PC-3 (cell line): ENCODE measurements around the gene MESP2. TPM values are rescaled to one million over a fixed set of nuclear protein-coding genes. Genes with fewer than 3 reads are reported as not detected.
A peak's percentile ranks its signal among the peaks of the same experiment; 100 is the strongest.

Experiments
- ATAC-seq: fragments of 200-7000 bp; cut with Tn5 transposase; 2 replicates; pipeline ENCODE4 v1.9.1; 2020; ENCODE audit warnings: mild to moderate bottlenecking, moderate library complexity
- BruUV-seq: library from RNA; stranded (reverse); fragments of 400-500 nt; replicated peaks from 2 replicates; lab custom pipeline; 2021; lab: Mats Ljungman, UMichigan
- CTCF ChIA-PET: fragments of 300-600 bp; sonication (Branson Sonifier 250); formaldehyde crosslinking; loops from one replicate; lab custom pipeline; 2022; ENCODE audit warnings: antibody characterized with exemption; lab: Charles Lee
- POLR2A ChIA-PET: fragments of 300-600 bp; sonication (Branson Sonifier 250); formaldehyde crosslinking; loops from one replicate; lab custom pipeline; 2022; ENCODE audit warnings: antibody characterized with exemption; ENCODE audit not compliant: unreplicated experiment; lab: Charles Lee
- DNase-seq: peaks from one replicate; pipeline ENCODE4 v3.0.0-alpha.2; 2015
- H2AFZ ChIP-seq: fragments of 300-600 bp; sonication (generic); 2 replicates; pipeline ENCODE4 v1.6.0; 2016; ENCODE audit warnings: antibody characterized with exemption, low read length
- H3F3A ChIP-seq: fragments of 300-600 bp; sonication (generic); one replicate; pipeline ENCODE4 v1.6.0; 2017; ENCODE audit warnings: antibody characterized with exemption, low read length, control low read depth, mild to moderate bottlenecking; ENCODE audit not compliant: unreplicated experiment
- H3K27ac ChIP-seq: fragments of 300-600 bp; sonication (generic); 2 replicates; pipeline ENCODE4 v1.5.1; 2016; ENCODE audit warnings: mild to moderate bottlenecking, low read length
- H3K27me3 ChIP-seq: fragments of 300-600 bp; sonication (generic); 2 replicates; pipeline ENCODE4 v1.6.1; 2016; ENCODE audit warnings: low read length, mixed read lengths
- H3K36me3 ChIP-seq: fragments of 300-600 bp; sonication (generic); 2 replicates; pipeline ENCODE4 v1.6.1; 2016; ENCODE audit warnings: low read depth, mixed run types, low read length, mixed read lengths
- H3K4me1 ChIP-seq: fragments of 300-600 bp; sonication (generic); 2 replicates; pipeline ENCODE4 v1.5.1; 2016; ENCODE audit warnings: low read length; ENCODE audit not compliant: insufficient read depth
- H3K4me2 ChIP-seq: fragments of 300-600 bp; sonication (generic); 2 replicates; pipeline ENCODE4 v1.6.0; 2016; ENCODE audit warnings: low read length
- H3K4me3 ChIP-seq: fragments of 300-600 bp; sonication (generic); 2 replicates; pipeline ENCODE4 v1.5.1; 2016; ENCODE audit warnings: mild to moderate bottlenecking, low read length, mixed read lengths
- H3K79me2 ChIP-seq: fragments of 300-600 bp; sonication (generic); 2 replicates; pipeline ENCODE4 v1.6.1; 2017; ENCODE audit warnings: low read length, mixed read lengths
- H3K9ac ChIP-seq: fragments of 300-600 bp; sonication (generic); 2 replicates; pipeline ENCODE4 v1.6.0; 2016; ENCODE audit warnings: mild to moderate bottlenecking, low read length
- H3K9me2 ChIP-seq: fragments of 300-600 bp; sonication (generic); replicated peaks from 2 replicates; pipeline ENCODE4 v1.6.1; 2016; ENCODE audit warnings: mixed run types, low read length, mixed read lengths
- H3K9me3 ChIP-seq: fragments of 300-600 bp; sonication (generic); 2 replicates; pipeline ENCODE4 v1.6.1; 2016; ENCODE audit warnings: low read length, mixed read lengths
- H4K20me1 ChIP-seq: fragments of 300-600 bp; sonication (generic); 2 replicates; pipeline ENCODE4 v1.6.1; 2016; ENCODE audit warnings: low read length, mixed read lengths
- CTCF ChIP-seq: fragments of 300-600 bp; sonication (generic); conservative IDR thresholded peaks from 2 replicates; pipeline ENCODE4 v1.5.1; 2017; ENCODE audit warnings: antibody characterized with exemption, low read depth, mild to moderate bottlenecking, low read length
- EZH2 ChIP-seq: fragments of 300-600 bp; sonication (generic); IDR thresholded peaks from one replicate; pipeline ENCODE4 v1.6.1; 2017; ENCODE audit warnings: antibody characterized with exemption, mild to moderate bottlenecking, low read length; ENCODE audit not compliant: unreplicated experiment
- EZH2phosphoT487 ChIP-seq: fragments of 300-600 bp; sonication (generic); IDR thresholded peaks from 2 replicates; pipeline ENCODE4 v1.6.1; 2018; ENCODE audit warnings: mild to moderate bottlenecking, antibody characterized with exemption, low read length, borderline replicate concordance
- intact Hi-C: fragments of 100-400 bp; cut with micrococcal nuclease; formaldehyde crosslinking; loops from 2 replicates; pipeline ENCODE4 v1.9.0; 2023
- total RNA-seq: library from RNA; depleted of rRNA; stranded (reverse); fragments of >200 nt; gene quantifications from 2 replicates; pipeline ENCODE4 v1.2.3, GENCODE V29; 2014

The MESP2 gene
- total RNA-seq, 1 experiment from 2014 or later = 1.1 TPM

GRCh38 chr15:89749526-89749925 is 26.6 kb upstream of the MESP2 start:
- ATAC-seq (no peak), DNase-seq (no peak)
- no peaks in the 10 kb centered on the region for H3F3A ChIP-seq
- no peaks in the 10 kb centered on the region for H4K20me1 ChIP-seq
- 0 out of 2 replicates have a peak, but pooled peaks cover 3% of the 10 kb centered on the region for H3K36me3 ChIP-seq
- H3K9me3 ChIP-seq = no peaks in the 10 kb centered on the region
- TF ChIP-seq EZH2phosphoT487 (no peak), EZH2 (no peak)
- no TSS peak for BruUV-seq
- peaks cover 38% of the 10 kb centered on the region for H3K79me2 ChIP-seq
- intact Hi-C loops = no loop called here
- peak overlapping the region; percentile 83 for H3K27ac ChIP-seq
- peak overlapping the region; percentile 89 for H3K4me3 ChIP-seq
- ChIA-PET CTCF (interaction anchor here (0.5 kb wide), 1 partner anchor 141 kb away, joined by 3 read pairs; no protein-coding TSS in a partner anchor), POLR2A (no interaction called here)
- no peaks in the 10 kb centered on the region for H3K9me2 ChIP-seq
- peak overlapping the region; percentile 89 for H3K9ac ChIP-seq
- peak overlapping the region; percentile 98 for H3K4me2 ChIP-seq
- H3K27me3 ChIP-seq = no peaks in the 10 kb centered on the region
- peaks cover 52% of the 10 kb centered on the region for H3K4me1 ChIP-seq
- H2AFZ ChIP-seq = peak overlapping the region; percentile 51

- TSS peak; percentile 40 for BruUV-seq
Observed at GRCh38 chr15:89749951-89750559, 26.1 kb upstream of the MESP2 start.

More at GRCh38 chr15:89749951-89750559, 26.1 kb upstream of the MESP2 start:
- Histone ChIP-seq H3K27me3 (no peaks in the 10 kb centered on the region), H4K20me1 (no peaks in the 10 kb centered on the region), H3K4me3 (peak overlapping the region; percentile 89), H3K4me2 (peak overlapping the region; percentile 98), H3K4me1 (peaks cover 57% of the 10 kb centered on the region), H3K79me2 (peaks cover 38% of the 10 kb centered on the region), H3F3A (no peaks in the 10 kb centered on the region), H3K9me3 (no peaks in the 10 kb centered on the region), H3K9ac (peak overlapping the region; percentile 89), H3K27ac (peak overlapping the region; percentile 83), H3K36me3 (0 out of 2 replicates have a peak, but pooled peaks cover 3% of the 10 kb centered on the region), H3K9me2 (no peaks in the 10 kb centered on the region), H2AFZ (peak overlapping the region; percentile 51)
- intact Hi-C loops = no loop called here
- TF ChIP-seq EZH2 (no peak), EZH2phosphoT487 (no peak), CTCF (no peak)
- CTCF ChIA-PET = interaction anchor here (0.5 to 0.9 kb wide), 2 partner anchors 140 to 144 kb away, joined by 3 read pairs; partner anchors contain the start of gene AP3S2
- POLR2A ChIA-PET = no interaction called here
- DNase-seq (peak; percentile 27), ATAC-seq (peak; percentile 14)
